GM19240 (cell line): ENCODE results near the gene TWNK.

Source experiments
- DNase-seq: peaks from one replicate; pipeline ENCODE4 v3.0.0; 2011; ENCODE audit warnings: low spot score; ENCODE audit not compliant: insufficient read length

Gene TWNK

GRCh38 chr10:101011517-101012423, 24.4 kb downstream of the TWNK start:
- DNase-seq: no peak

- DNase-seq: peak; percentile 94
Measured at GRCh38 chr10:101012525-101013364, 25.4 kb downstream of the TWNK start.

GRCh38 chr10:101013365-101013825, 26.1 kb downstream of the TWNK start:
- DNase-seq: no peak

GRCh38 chr10:101014230-101014884, 27.0 kb downstream of the TWNK start:
- DNase-seq: peak; percentile 91

GRCh38 chr10:101014966-101015581, 27.7 kb downstream of the TWNK start:
- DNase-seq: no peak

GRCh38 chr10:101015582-101015973, 28.2 kb downstream of the TWNK start:
- no peak for DNase-seq

GRCh38 chr10:101016814-101017213, 29.5 kb downstream of the TWNK start:
- no peak for DNase-seq

GRCh38 chr10:101018118-101018599, 30.8 kb downstream of the TWNK start:
- no peak for DNase-seq

GRCh38 chr10:101018600-101019439, 31.5 kb downstream of the TWNK start:
- DNase-seq: no peak

GRCh38 chr10:101019440-101019703, 32.0 kb downstream of the TWNK start:
- no peak for DNase-seq

GRCh38 chr10:101020427-101021075, 33.2 kb downstream of the TWNK start:
- DNase-seq: no peak

- DNase-seq: no peak
Measured at GRCh38 chr10:101021239-101021638, 33.9 kb downstream of the TWNK start.

GRCh38 chr10:101021692-101022251, 34.4 kb downstream of the TWNK start:
- DNase-seq: no peak

- no peak for DNase-seq
Measured at GRCh38 chr10:101022967-101023705, 35.8 kb downstream of the TWNK start.

- no peak for DNase-seq
Measured at GRCh38 chr10:101027106-101027720, 39.9 kb downstream of the TWNK start.

- no peak for DNase-seq
Measured at GRCh38 chr10:101028446-101029337, 41.3 kb downstream of the TWNK start.

GRCh38 chr10:101029520-101030295, 42.4 kb downstream of the TWNK start:
- DNase-seq: no peak
